Muscle layer of colon (tissue), 2 donors: Measurements from ENCODE around the gene ZNF384.
A peak's percentile ranks its signal among the peaks of the same experiment; 100 is the strongest.

Source experiments
- H3K27ac ChIP-seq: one replicate; pipeline ENCODE4 v1.7.0; 2013; ENCODE audit warnings: low read depth, mild to moderate bottlenecking, low read length, moderate library complexity
- H3K27me3 ChIP-seq, 2 donors: one replicate each; pipeline ENCODE4 v1.7.0; 2013; ENCODE audit warnings: low read length in 2 of 2, mild to moderate bottlenecking in 2 of 2; ENCODE audit not compliant: insufficient read depth in 2 of 2, control insufficient read depth in 1 of 2
- H3K36me3 ChIP-seq: one replicate; pipeline ENCODE4 v1.7.0; 2013; ENCODE audit warnings: mild to moderate bottlenecking, low read length; ENCODE audit not compliant: insufficient read depth
- H3K4me1 ChIP-seq: one replicate; pipeline ENCODE4 v1.7.0; 2013; ENCODE audit warnings: mild to moderate bottlenecking, low read length; ENCODE audit not compliant: insufficient read depth
- H3K4me3 ChIP-seq, 2 donors: one replicate each; pipeline ENCODE4 v1.7.0; 2013; ENCODE audit warnings: low read length in 2 of 2, low read depth in 1 of 2, mild to moderate bottlenecking in 1 of 2, moderate library complexity in 1 of 2
- H3K9ac ChIP-seq: one replicate; pipeline ENCODE4 v1.7.0; 2013; ENCODE audit warnings: low read length
- H3K9me3 ChIP-seq: one replicate; pipeline ENCODE4 v1.7.0; 2013; ENCODE audit warnings: mild to moderate bottlenecking, low read length
- donor health status: abdominal sarcoma.
- donor health status: Adenocarcinoma of cecum.

Gene ZNF384

GRCh38 chr12:6672143-6672542 is 17.0 kb downstream of the ZNF384 start:
- H3K4me1 ChIP-seq, result no peaks in the 10 kb centered on the region
- no peak overlapping the region for H3K4me3 ChIP-seq
- no peak overlapping the region for H3K9ac ChIP-seq
- no peak overlapping the region for H3K27ac ChIP-seq
- no peaks in the 10 kb centered on the region for H3K27me3 ChIP-seq
- no peaks in the 10 kb centered on the region for H3K9me3 ChIP-seq
- H3K36me3 ChIP-seq, result peaks cover 96% of the 10 kb centered on the region

- no peak overlapping the region for H3K4me3 ChIP-seq
- no peaks in the 10 kb centered on the region for H3K9me3 ChIP-seq
Observed at GRCh38 chr12:6667559-6668210, 21.5 kb downstream of the ZNF384 start.

GRCh38 chr12:6666211-6666610 is 23.0 kb downstream of the ZNF384 start:
- H3K9ac ChIP-seq, result no peak overlapping the region
- H3K4me3 ChIP-seq, result no peak overlapping the region
- H3K9me3 ChIP-seq, result no peaks in the 10 kb centered on the region
- no peak overlapping the region for H3K27ac ChIP-seq
- H3K36me3 ChIP-seq, result peaks cover 42% of the 10 kb centered on the region
- H3K4me1 ChIP-seq, result peaks cover 12% of the 10 kb centered on the region
- no peaks in the 10 kb centered on the region for H3K27me3 ChIP-seq

More at GRCh38 chr12:6667559-6668210, 21.5 kb downstream of the ZNF384 start:
- no peaks in the 10 kb centered on the region for H3K4me1 ChIP-seq
- H3K27me3 ChIP-seq, result no peaks in the 10 kb centered on the region
- no peak overlapping the region for H3K27ac ChIP-seq
- no peak overlapping the region for H3K9ac ChIP-seq
- H3K36me3 ChIP-seq, result peaks cover 57% of the 10 kb centered on the region

- H3K9me3 ChIP-seq, result no peaks in the 10 kb centered on the region
- H3K4me1 ChIP-seq, result peaks cover 12% of the 10 kb centered on the region
- peaks cover 29% of the 10 kb centered on the region for H3K36me3 ChIP-seq
- no peak overlapping the region for H3K27ac ChIP-seq
- H3K4me3 ChIP-seq, result no peak overlapping the region
- no peak overlapping the region for H3K9ac ChIP-seq
- no peaks in the 10 kb centered on the region for H3K27me3 ChIP-seq
Observed at GRCh38 chr12:6664902-6665301, 24.3 kb downstream of the ZNF384 start.

- Histone ChIP-seq H3K9ac (peak within 1 kb of the TSS; percentile 69), H3K9me3 (no peaks in the 10 kb centered on the region), H3K36me3 (peaks cover 18% of the 10 kb centered on the region), H3K4me1 (peaks cover 12% of the 10 kb centered on the region), H3K27ac (peak within 1 kb of the TSS; percentile 87), H3K4me3 (peak within 1 kb of the TSS; percentile 81 to 86), H3K27me3 (no peaks in the 10 kb centered on the region)
Observed at GRCh38 chr12:6662906-6663742, 26.1 kb downstream of the ZNF384 start, which contains the start of gene ING4. Gene ING4, minus strand, starts transcription at chr12:6663119. Its CDS starts 18 bp downstream, at chr12:6663101.

- Histone ChIP-seq H3K4me3 (peak overlapping the region; percentile 81 to 86), H3K9me3 (no peaks in the 10 kb centered on the region), H3K4me1 (peaks cover 12% of the 10 kb centered on the region), H3K36me3 (peaks cover 15% of the 10 kb centered on the region), H3K27ac (peak overlapping the region; percentile 87), H3K27me3 (no peaks in the 10 kb centered on the region), H3K9ac (peak overlapping the region; percentile 69)
Observed at GRCh38 chr12:6662602-6662905, 26.6 kb downstream of the ZNF384 start.

GRCh38 chr12:6653987-6654386 is 35.2 kb downstream of the ZNF384 start:
- no peak overlapping the region for H3K4me3 ChIP-seq
- H3K9ac ChIP-seq, result no peak overlapping the region
- no peaks in the 10 kb centered on the region for H3K9me3 ChIP-seq
- no peak overlapping the region for H3K27ac ChIP-seq
- no peaks in the 10 kb centered on the region for H3K27me3 ChIP-seq
- peaks cover 60% of the 10 kb centered on the region for H3K36me3 ChIP-seq
- H3K4me1 ChIP-seq, result no peaks in the 10 kb centered on the region

- Histone ChIP-seq H3K36me3 (peaks cover 57% of the 10 kb centered on the region), H3K4me3 (no peak overlapping the region), H3K27me3 (no peaks in the 10 kb centered on the region), H3K4me1 (no peaks in the 10 kb centered on the region), H3K9ac (no peak overlapping the region), H3K9me3 (no peaks in the 10 kb centered on the region), H3K27ac (no peak overlapping the region)
Observed at GRCh38 chr12:6653342-6653741, 35.8 kb downstream of the ZNF384 start.

GRCh38 chr12:6652391-6652790 is 36.8 kb downstream of the ZNF384 start:
- no peaks in the 10 kb centered on the region for H3K9me3 ChIP-seq
- H3K4me3 ChIP-seq, result no peak overlapping the region
- H3K4me1 ChIP-seq, result no peaks in the 10 kb centered on the region
- H3K27ac ChIP-seq, result no peak overlapping the region
- H3K36me3 ChIP-seq, result peaks cover 59% of the 10 kb centered on the region
- no peak overlapping the region for H3K9ac ChIP-seq
- no peaks in the 10 kb centered on the region for H3K27me3 ChIP-seq

GRCh38 chr12:6650832-6651231 is 38.3 kb downstream of the ZNF384 start:
- Histone ChIP-seq H3K4me1 (no peaks in the 10 kb centered on the region), H3K9me3 (no peaks in the 10 kb centered on the region), H3K9ac (no peak overlapping the region), H3K27ac (no peak overlapping the region), H3K27me3 (no peaks in the 10 kb centered on the region), H3K4me3 (no peak overlapping the region), H3K36me3 (peaks cover 50% of the 10 kb centered on the region)

GRCh38 chr12:6647083-6647604 is 42.0 kb downstream of the ZNF384 start, which contains the start of gene ACRBP:
Gene ACRBP, minus strand, starts transcription at chr12:6647432. Its CDS starts 66 bp downstream, at chr12:6647366.
- Histone ChIP-seq H3K4me1 (peaks cover 7% of the 10 kb centered on the region), H3K9me3 (no peaks in the 10 kb centered on the region), H3K36me3 (peaks cover 28% of the 10 kb centered on the region), H3K27ac (no peak within 1 kb of the TSS), H3K9ac (peak within 1 kb of the TSS; percentile 44), H3K4me3 (peak within 1 kb of the TSS; percentile 28 to 56), H3K27me3 (no peaks in the 10 kb centered on the region)
